ENCODE results near the gene EDC3. TPM values are rescaled to one million over a fixed set of nuclear protein-coding genes. Genes with fewer than 3 reads are reported as not detected.
"Not testable (repeated sequence)": the region's sequence is repeated elsewhere in the genome, so short reads cannot be mapped to it uniquely, and the experiment has no call there.

Gene EDC3
- polyA plus RNA-seq, 1 of the 3 experiments (the other 2 are of a cell fraction) = 34.9 TPM

DNA sequence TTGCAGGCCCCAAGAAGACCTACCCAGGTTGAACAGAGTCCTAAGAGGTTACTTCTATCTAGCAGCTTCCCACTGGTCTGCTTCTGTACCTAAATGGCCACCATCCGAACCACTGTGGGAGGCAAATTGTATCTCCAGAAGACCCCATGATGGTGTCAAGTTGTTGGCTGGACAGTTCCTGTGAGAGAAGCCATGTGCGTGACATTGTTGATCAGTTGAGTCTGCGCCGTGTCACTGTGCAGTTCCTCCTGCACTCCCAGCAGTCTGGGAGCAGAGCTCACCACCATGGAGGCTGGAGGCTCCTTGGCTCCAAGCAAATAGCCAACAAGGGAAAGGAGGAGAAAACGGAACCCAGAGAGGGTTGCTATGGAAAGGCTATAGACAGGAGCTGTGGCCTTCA lies 37.0 kb upstream of the EDC3 start:
- Histone ChIP-seq H4K20me1 (ENCODE audit: insufficient read depth) (no peaks in the 10 kb centered on the region), H2AFZ (ENCODE audit: low read depth) (no peak overlapping the region), H3K9me2 (no peaks in the 10 kb centered on the region), H3K9ac (no peak overlapping the region), H3K4me3 (ENCODE audit: low read depth in 2 of 2, low read length in 1 of 2) (no peak overlapping the region), H3K36me3 (replicated peaks in 1 of 2; ENCODE audit: control insufficient read depth in 1 of 2, insufficient read depth in 2 of 2, low read length in 1 of 2) (no peaks in the 10 kb centered on the region), H3K4me1 (ENCODE audit: control insufficient read depth in 1 of 2, insufficient read depth in 2 of 2, low read depth in 1 of 2, low read length in 1 of 2) (no peaks in the 10 kb centered on the region), H3F3A (replicated peaks; ENCODE audit: insufficient read depth) (no peaks in the 10 kb centered on the region), H3K27me3 (ENCODE audit: insufficient read depth) (peaks cover 58% of the 10 kb centered on the region), H3K9me3 (no peaks in the 10 kb centered on the region), H3K4me2 (no peak overlapping the region), H3K79me2 (ENCODE audit: insufficient read depth) (no peaks in the 10 kb centered on the region), H3K27ac (ENCODE audit: low read depth in 2 of 2, low read length in 1 of 2) (no peak overlapping the region)
- CTCF ChIA-PET = interaction anchor here (0.8 to 2.1 kb wide), 3 partner anchors 36 to 104 kb away, joined by 3 to 6 read pairs (median 6); no protein-coding TSS in a partner anchor
- POLR2A ChIA-PET = no interaction called here
- DNase-seq = no peak
- 47% methylated on average over 4 of the region's 5 CpGs for WGBS (ENCODE audit: low lambda C conversion rate)
- TF ChIP-seq JUND (IDR thresholded peaks at IDR 0.05) (no peak), RXRA (IDR thresholded peaks at IDR 0.05; ENCODE audit: borderline replicate concordance, low read depth) (no peak)

DNA sequence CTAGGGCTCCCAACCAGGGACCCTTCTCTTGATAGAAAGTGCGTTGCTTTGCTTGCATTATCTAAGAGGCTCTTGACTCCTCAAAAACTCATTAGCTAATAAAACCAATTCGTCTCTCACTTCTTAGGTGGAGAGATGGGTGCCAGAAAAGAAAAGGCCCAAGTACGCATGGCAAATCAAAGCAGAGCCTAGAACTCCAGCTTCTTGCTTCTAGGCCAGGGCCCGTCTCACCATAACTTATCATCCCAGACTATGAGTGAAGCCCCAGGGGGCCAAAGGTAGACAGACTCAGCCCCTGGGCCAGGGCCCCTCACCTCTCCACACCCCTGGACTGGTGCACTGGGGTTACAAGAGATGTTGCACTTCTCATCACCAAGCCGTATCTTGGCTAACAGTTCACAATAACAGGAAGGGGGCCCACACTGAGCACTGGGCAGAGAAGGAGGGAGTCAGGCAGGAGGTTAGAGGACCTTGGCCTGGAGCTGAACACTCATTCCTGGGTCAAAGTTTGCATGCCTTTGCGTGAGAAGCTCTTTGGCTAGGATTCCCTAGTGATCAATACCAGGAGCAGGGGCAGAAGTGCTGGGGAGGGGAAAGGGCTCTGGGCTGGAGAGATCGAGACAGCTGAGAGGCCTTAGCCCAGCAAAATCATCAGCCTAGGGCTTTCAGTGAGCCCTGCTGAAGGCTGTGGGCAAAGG lies 34.9 kb upstream of the EDC3 start:
- 69% methylated on average over 7 of the region's 7 CpGs for WGBS (ENCODE audit: low lambda C conversion rate)
- CTCF ChIA-PET = interaction anchor here (1.4 kb wide), 1 partner anchor 99 kb away, joined by 4 read pairs; no protein-coding TSS in a partner anchor

DNA sequence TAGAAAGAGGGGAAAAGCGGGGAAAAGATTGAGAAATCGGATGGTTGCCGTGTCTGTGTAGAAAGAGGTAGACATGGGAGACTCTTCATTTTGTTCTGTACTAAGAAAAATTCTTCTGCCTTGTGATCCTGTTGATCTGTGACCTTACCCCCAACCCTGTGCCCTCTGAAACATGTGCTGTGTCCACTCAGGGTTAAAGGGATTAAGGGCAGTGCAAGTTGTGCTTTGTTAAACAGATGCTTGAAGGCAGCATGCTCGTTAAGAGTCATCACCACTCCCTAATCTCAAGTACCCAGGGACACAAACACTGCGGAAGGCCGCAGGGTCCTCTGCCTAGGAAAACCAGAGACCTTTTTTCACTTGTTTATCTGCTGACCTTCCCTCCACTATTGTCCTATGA lies 33.5 kb upstream of the EDC3 start:
- peaks cover 47% of the 10 kb centered on the region for H3K27me3 ChIP-seq (ENCODE audit: insufficient read depth)
- H4K20me1 ChIP-seq (ENCODE audit: insufficient read depth); H3K9ac ChIP-seq; H3K79me2 ChIP-seq (ENCODE audit: insufficient read depth); H3K9me2 ChIP-seq; H3K4me2 ChIP-seq; POLR2A ChIA-PET; DNase-seq; H3K27ac ChIP-seq (ENCODE audit: low read depth in 2 of 2, low read length in 1 of 2); H2AFZ ChIP-seq (ENCODE audit: low read depth); H3K4me1 ChIP-seq (ENCODE audit: control insufficient read depth in 1 of 2, insufficient read depth in 2 of 2, low read depth in 1 of 2, low read length in 1 of 2); H3F3A ChIP-seq (replicated peaks; ENCODE audit: insufficient read depth); H3K36me3 ChIP-seq (replicated peaks in 1 of 2; ENCODE audit: control insufficient read depth in 1 of 2, insufficient read depth in 2 of 2, low read length in 1 of 2); H3K4me3 ChIP-seq (ENCODE audit: low read depth in 2 of 2, low read length in 1 of 2); CTCF ChIA-PET; H3K9me3 ChIP-seq: not testable (repeated sequence)
- WGBS (ENCODE audit: low lambda C conversion rate) = 78% methylated on average over 6 of the region's 6 CpGs

More for the DNA sequence above, 34.9 kb upstream of the EDC3 start:
- Histone ChIP-seq H4K20me1 (ENCODE audit: insufficient read depth) (no peaks in the 10 kb centered on the region), H3K9ac (no peak overlapping the region), H3K36me3 (replicated peaks in 1 of 2; ENCODE audit: control insufficient read depth in 1 of 2, insufficient read depth in 2 of 2, low read length in 1 of 2) (no peaks in the 10 kb centered on the region), H3K4me3 (ENCODE audit: low read depth in 2 of 2, low read length in 1 of 2) (no peak overlapping the region), H3K79me2 (ENCODE audit: insufficient read depth) (no peaks in the 10 kb centered on the region), H3K27me3 (ENCODE audit: insufficient read depth) (peaks cover 52% of the 10 kb centered on the region), H3K9me3 (no peaks in the 10 kb centered on the region), H3K4me1 (ENCODE audit: control insufficient read depth in 1 of 2, insufficient read depth in 2 of 2, low read depth in 1 of 2, low read length in 1 of 2) (peaks cover 0 to 5% of the 10 kb centered on the region in 2 experiments; a peak in 1 of 4 replicates), H3K9me2 (no peaks in the 10 kb centered on the region), H2AFZ (ENCODE audit: low read depth) (no peak overlapping the region), H3K4me2 (no peak overlapping the region), H3F3A (replicated peaks; ENCODE audit: insufficient read depth) (no peaks in the 10 kb centered on the region), H3K27ac (ENCODE audit: low read depth in 2 of 2, low read length in 1 of 2) (no peak overlapping the region)
- no peak for DNase-seq
- TF ChIP-seq SIN3A (IDR thresholded peaks at IDR 0.05; ENCODE audit: borderline replicate concordance, low read depth, low read length) (no peak), MEF2A (IDR thresholded peaks at IDR 0.05; ENCODE audit: borderline replicate concordance, low read depth) (no peak), FOXM1 (IDR thresholded peaks at IDR 0.05; ENCODE audit: low read depth) (no peak), FOSL2 (IDR thresholded peaks at IDR 0.05; ENCODE audit: borderline replicate concordance, low read depth) (no peak), SMC3 (IDR thresholded peaks at IDR 0.05; ENCODE audit: low read depth, low read length) (no peak), TEAD4 (IDR thresholded peaks at IDR 0.05; ENCODE audit: borderline replicate concordance, insufficient read depth) (no peak), RFX5 (IDR thresholded peaks at IDR 0.05; ENCODE audit: low read length) (no peak), EP300 (IDR thresholded peaks at IDR 0.05; ENCODE audit: borderline replicate concordance in 1 of 2, low read depth in 1 of 2, low read length in 1 of 2) (no peak), NRF1 (IDR thresholded peaks at IDR 0.05; ENCODE audit: low read depth, low read length) (no peak), POLR2AphosphoS5 (IDR thresholded peaks at IDR 0.05; ENCODE audit: low read depth, low read length) (no peak), MXI1 (IDR thresholded peaks at IDR 0.05; ENCODE audit: low read depth, low read length) (no peak)
- TF ChIP-seq, protein P1, sequence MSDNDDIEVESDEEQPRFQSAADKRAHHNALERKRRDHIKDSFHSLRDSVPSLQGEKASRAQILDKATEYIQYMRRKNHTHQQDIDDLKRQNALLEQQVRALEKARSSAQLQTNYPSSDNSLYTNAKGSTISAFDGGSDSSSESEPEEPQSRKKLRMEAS (IDR thresholded peaks at IDR 0.05; ENCODE audit: low read depth) = no peak
- TF ChIP-seq, protein P2, sequence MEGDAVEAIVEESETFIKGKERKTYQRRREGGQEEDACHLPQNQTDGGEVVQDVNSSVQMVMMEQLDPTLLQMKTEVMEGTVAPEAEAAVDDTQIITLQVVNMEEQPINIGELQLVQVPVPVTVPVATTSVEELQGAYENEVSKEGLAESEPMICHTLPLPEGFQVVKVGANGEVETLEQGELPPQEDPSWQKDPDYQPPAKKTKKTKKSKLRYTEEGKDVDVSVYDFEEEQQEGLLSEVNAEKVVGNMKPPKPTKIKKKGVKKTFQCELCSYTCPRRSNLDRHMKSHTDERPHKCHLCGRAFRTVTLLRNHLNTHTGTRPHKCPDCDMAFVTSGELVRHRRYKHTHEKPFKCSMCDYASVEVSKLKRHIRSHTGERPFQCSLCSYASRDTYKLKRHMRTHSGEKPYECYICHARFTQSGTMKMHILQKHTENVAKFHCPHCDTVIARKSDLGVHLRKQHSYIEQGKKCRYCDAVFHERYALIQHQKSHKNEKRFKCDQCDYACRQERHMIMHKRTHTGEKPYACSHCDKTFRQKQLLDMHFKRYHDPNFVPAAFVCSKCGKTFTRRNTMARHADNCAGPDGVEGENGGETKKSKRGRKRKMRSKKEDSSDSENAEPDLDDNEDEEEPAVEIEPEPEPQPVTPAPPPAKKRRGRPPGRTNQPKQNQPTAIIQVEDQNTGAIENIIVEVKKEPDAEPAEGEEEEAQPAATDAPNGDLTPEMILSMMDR (IDR thresholded peaks at IDR 0.05) = no peak
- TF ChIP-seq, protein P3, sequence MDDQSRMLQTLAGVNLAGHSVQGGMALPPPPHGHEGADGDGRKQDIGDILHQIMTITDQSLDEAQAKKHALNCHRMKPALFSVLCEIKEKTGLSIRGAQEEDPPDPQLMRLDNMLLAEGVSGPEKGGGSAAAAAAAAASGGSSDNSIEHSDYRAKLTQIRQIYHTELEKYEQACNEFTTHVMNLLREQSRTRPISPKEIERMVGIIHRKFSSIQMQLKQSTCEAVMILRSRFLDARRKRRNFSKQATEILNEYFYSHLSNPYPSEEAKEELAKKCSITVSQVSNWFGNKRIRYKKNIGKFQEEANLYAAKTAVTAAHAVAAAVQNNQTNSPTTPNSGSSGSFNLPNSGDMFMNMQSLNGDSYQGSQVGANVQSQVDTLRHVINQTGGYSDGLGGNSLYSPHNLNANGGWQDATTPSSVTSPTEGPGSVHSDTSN (IDR thresholded peaks at IDR 0.05) = no peak
- TF ChIP-seq, protein P4, sequence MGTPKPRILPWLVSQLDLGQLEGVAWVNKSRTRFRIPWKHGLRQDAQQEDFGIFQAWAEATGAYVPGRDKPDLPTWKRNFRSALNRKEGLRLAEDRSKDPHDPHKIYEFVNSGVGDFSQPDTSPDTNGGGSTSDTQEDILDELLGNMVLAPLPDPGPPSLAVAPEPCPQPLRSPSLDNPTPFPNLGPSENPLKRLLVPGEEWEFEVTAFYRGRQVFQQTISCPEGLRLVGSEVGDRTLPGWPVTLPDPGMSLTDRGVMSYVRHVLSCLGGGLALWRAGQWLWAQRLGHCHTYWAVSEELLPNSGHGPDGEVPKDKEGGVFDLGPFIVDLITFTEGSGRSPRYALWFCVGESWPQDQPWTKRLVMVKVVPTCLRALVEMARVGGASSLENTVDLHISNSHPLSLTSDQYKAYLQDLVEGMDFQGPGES (IDR thresholded peaks at IDR 0.05; ENCODE audit: low read depth, low read length) = no peak
- POLR2A ChIA-PET = no interaction called here
